Left forelimb (tissue), 1 donor: ENCODE measurements around the gene STAM.

ENCODE experiments used
- DNase-seq: peaks from one replicate; pipeline ENCODE4 v3.0.0-alpha.2; 2018; ENCODE audit warnings: low spot score

STAM gene

GRCh38 chr10:17730667-17731066 is 86.7 kb downstream of the STAM start:
- DNase-seq, result no peak

GRCh38 chr10:17731331-17732020 is 87.5 kb downstream of the STAM start:
- DNase-seq, result no peak

DNA sequence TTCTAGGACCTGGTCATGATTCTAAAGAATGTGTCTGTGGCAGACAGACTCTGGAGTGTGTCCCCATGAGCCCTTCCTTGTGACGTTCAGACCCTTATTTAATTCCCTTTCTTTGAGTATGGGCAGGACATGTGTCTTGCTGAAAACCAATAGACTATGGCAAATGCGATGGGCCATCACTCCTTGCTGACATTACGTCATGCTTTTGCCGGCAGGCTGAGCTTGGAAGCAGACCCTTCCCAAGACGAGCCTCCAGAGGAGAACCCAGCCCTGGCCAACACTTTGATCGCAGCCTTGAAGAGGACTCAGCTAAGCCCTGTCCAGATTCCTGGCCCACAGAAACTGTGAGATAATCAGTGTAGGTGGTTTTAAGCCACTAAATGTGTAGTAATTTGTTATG is 89.7 kb downstream of the STAM start:
- DNase-seq, result no peak

DNA sequence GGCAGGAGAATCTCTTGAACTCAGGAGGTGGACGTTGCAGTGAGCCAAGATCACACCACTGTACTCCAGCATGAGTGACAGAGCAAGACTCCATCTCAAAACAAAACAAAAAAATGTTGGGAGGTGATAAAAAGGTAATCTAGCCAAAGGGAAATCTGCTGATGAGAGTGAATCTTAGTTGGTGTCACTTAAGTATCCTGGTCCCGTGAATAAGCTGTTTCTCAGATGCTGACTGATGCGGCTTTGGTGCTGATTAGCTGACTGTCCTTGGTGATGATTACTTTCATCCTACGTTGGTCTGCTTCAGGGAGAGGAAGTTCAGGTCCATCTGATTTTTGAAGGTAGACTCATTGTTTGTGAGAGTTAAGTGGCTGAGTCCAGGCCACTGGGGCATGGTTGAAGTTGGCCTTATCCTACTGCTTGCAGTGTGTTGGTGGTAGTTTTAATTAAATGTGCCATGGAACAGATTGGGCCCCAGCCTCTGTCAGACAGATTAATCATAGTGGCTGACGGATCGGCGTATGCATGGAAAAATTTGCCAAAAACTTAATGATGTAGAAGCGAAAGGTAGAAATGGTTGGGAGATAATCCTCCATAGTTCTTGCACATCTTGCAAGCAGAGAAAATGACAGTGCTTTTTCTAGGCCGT is 90.6 kb downstream of the STAM start:
- DNase-seq, result no peak

GRCh38 chr10:17735166-17735941 is 91.4 kb downstream of the STAM start:
- DNase-seq, result no peak

DNA sequence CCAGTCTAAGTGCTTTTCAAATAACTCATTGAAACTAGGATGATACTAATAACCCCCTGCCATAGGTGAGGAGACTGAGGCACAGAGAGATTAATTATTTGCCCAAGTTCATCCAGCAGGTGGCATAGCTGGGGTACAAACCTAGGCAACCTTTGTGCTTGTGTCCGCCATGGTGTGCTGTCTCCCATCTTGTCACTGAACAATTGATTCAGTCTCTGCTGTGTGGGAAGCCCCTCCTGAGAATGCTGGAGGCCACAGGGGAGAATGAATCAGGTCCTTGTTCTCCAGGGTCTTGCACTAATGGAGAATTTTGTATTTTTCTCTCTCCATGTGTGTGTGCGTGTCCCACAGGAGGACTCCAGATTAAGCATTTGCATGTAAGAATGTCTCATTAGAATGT is 92.3 kb downstream of the STAM start:
- no peak for DNase-seq

DNA sequence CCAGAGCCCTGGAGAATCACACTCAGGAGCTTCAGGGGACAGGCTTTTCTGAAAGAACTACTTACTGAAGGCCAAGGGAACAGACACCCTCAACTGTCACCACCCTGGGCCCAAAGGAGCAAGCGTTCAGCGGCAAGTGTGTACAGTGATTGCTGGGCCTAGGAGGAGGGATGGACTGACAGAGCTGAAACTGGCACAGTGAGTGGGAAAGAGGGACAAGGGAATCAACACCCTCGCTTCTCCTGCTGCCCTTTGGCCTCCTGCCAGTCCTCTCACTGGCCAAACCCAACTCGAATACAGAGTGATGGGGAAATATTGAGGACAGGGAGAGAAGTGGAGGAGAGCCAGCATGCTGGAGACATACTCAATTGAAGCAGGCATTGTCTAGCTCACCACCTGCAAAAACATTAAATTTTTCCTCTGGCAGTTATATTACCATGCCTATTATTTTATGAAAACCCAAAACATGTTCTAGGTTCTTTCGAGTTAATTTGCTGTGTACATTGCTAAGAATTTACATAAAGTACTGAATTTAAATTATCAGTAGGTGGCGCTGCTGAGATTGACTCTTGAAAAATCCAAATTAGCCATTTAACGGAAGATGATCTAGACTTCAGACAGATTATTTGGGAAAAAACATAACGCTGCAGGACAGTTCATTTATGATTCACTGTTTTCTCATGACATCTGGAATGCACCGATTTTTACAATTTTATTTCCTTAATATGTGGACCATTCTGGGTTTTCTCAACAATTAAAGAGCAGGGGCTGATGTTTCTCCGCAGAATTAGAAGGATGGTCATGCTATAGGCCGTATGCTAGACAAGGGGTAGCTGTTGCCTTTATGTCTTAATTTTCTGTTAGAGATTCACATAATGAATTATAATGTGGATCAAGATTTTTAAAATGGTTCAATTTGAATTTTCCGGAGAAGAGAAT is 93.3 kb downstream of the STAM start:
- DNase-seq, result no peak

- DNase-seq, result no peak
These were observed 96.7 kb downstream of the STAM start for GRCh38 chr10:17740668-17741067.

- DNase-seq, result no peak
These were observed 99.0 kb downstream of the STAM start for GRCh38 chr10:17742918-17743317.

GRCh38 chr10:17743437-17743836 is 99.5 kb downstream of the STAM start:
- no peak for DNase-seq

GRCh38 chr10:17744341-17744861 is 100.5 kb downstream of the STAM start:
- DNase-seq, result no peak

DNA sequence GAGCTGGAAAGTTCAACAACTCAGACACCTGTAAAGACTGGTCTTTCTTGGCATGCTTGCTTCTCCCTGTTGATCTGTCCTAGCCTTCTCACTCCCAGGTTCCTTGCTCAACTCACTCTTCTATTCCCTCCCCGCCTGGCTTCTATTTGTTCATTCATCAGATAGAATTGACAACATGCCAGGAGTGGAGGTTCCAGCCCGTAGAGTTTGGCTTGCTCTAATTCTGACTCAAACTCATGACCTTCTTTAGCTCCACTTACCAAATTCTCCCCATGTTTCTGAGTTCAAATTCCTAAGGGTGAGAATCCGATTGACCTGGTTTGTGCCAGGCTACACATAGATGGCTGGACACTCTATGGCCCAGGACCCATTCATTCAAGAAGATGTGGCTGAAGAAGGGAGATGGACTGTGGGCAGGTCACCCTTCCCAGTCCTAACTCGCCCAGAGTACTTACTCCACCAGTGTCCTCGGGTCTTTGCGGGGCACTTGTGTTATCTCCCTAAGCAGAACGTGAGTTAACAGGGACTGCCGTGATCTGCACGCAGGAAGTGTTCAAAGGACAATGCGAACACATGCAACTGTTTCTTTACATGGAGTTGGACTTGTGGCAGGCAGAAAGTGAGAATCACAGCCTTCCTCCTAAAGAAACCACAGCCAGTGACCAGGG is 104.1 kb downstream of the STAM start:
- no peak for DNase-seq

GRCh38 chr10:17749890-17750289 is 105.9 kb downstream of the STAM start:
- DNase-seq, result no peak

DNA sequence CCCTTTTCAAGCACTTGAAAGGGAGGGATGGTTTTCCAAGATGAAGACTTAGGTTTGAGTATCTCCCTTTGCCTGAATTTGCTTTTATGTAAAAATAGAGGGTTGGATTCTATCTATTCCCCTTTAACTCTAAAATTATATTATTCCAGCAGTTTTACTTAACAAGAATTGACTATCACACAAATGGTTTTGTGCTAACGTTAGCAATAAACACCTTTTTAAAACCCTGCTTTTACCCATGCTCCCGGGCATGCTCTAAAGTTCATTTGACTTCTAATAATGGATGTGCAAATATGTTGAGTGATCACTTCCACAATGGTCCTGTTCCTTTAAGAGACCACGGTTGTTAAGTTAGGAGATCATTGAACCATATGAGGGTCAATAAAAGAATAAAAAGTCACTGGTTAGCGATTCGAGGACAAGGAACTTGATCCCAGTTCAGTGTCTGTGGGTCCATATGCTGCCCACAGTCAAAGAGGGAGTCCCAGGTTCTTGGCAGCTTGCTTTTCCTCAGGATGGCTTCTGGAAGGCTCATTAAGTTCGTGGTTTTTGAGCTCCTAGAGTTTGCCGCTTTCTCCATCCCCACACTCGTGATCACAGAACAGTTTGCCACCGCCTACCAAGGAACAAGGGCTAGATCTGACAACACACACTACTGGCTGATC is 108.0 kb downstream of the STAM start, which contains the start of gene TMEM236:
Gene TMEM236, plus strand, starts transcription at position 421 of the 665 bp plus-strand sequence. Its CDS starts 95 bp downstream, at position 516.
- no peak for DNase-seq

- no peak for DNase-seq
These were observed 112.7 kb downstream of the STAM start for GRCh38 chr10:17756557-17757217.

GRCh38 chr10:17758200-17758599 is 114.2 kb downstream of the STAM start:
- DNase-seq, result no peak

GRCh38 chr10:17758896-17759295 is 114.9 kb downstream of the STAM start:
- no peak for DNase-seq

DNA sequence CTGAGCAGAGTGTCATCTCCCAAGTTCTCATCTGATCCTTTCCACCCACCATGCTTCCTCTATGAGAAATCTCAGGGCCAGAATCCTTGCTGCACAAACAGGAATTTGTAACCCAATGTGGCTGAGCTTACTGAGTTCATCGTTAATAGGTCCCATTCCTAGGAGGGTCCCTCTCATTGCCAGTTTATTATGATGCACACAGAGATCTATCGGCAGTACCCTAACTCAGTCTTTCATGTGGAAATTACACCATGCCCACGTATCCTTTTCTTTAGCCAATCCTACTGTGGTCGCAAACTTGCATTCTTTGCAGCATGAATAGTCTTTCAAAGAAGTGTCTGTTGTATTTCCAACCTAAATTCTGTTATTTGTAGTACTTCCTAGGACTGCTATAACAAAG is 120.2 kb downstream of the STAM start:
- DNase-seq, result no peak

DNA sequence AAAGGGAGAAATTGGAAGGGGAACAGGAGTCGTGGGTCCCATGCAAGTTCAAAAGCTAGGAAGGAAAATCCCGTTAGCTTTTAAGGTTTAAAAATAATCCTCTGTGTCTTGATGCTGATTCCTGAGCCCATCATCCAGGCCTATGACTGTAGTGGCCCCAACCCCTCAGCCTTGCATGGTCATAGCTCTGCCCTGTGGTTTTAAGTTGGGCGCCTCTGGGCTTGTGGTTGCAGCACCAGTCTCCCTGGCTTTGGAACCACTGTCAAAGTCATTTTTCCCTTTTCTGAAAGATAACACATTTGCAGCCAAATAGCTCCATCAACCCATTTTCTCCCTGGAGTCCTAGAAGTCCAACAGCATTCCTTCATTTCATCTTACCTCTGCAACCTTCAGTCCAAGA is 121.7 kb downstream of the STAM start:
- no peak for DNase-seq
